Panc1 (cell line): Measurements from ENCODE around the gene KRT86.

Source experiments
- CTCF ChIP-seq: fragments of 450-650 bp; IDR thresholded peaks from 2 replicates; pipeline ENCODE4 v1.5.1; 2017; ENCODE audit warnings: mild to moderate bottlenecking
- REST ChIP-seq, 2 experiments: IDR thresholded peaks; 2 replicates each; pipeline ENCODE4 v1.6.1; 2011 to 2012; ENCODE audit warnings: low read depth in 2 of 2, control low read depth in 1 of 2, low read length in 1 of 2, mild to moderate bottlenecking in 1 of 2, moderate library complexity in 1 of 2; ENCODE audit not compliant: insufficient read depth in 1 of 2

GRCh38 chr12:52344111-52344510 lies 69.7 kb downstream of the KRT86 start:
- TF ChIP-seq CTCF (no peak), REST (IDR thresholded peaks at IDR 0.05; ENCODE audit: insufficient read depth in 1 of 2, low read depth in 2 of 2, low read length in 1 of 2) (no peak)
